Skeletal muscle satellite cell (primary cell): ENCODE measurements around the gene MARVELD2. TPM values are rescaled to one million over a fixed set of nuclear protein-coding genes. Genes with fewer than 3 reads are reported as not detected.
"Not testable (repeated sequence)": the region's sequence is repeated elsewhere in the genome, so short reads cannot be mapped to it uniquely, and the experiment has no call there.

Experiments used
- H3K27me3 ChIP-seq: 2 replicates; pipeline ENCODE4 v1.7.0; 2013; ENCODE audit warnings: low read length; ENCODE audit not compliant: control insufficient read depth, insufficient read depth
- H3K36me3 ChIP-seq: 2 replicates; pipeline ENCODE4 v1.7.0; 2013; ENCODE audit warnings: mild to moderate bottlenecking, control low read depth, low read length; ENCODE audit not compliant: insufficient read depth
- H3K4me1 ChIP-seq: 2 replicates; pipeline ENCODE4 v1.7.0; 2013; ENCODE audit warnings: low read length; ENCODE audit not compliant: control insufficient read depth, insufficient read depth
- H3K4me2 ChIP-seq: 2 replicates; pipeline ENCODE4 v1.7.0; 2013; ENCODE audit warnings: mild to moderate bottlenecking, low read length
- H3K4me3 ChIP-seq: 2 replicates; pipeline ENCODE4 v1.7.0; 2013; ENCODE audit warnings: low read length
- H3K9ac ChIP-seq: 2 replicates; pipeline ENCODE4 v1.7.0; 2013; ENCODE audit warnings: mild to moderate bottlenecking, low read depth, low read length, moderate library complexity
- H3K9me3 ChIP-seq: replicated peaks from 2 replicates; pipeline ENCODE4 v1.7.0; 2013; ENCODE audit warnings: mild to moderate bottlenecking, control low read depth, low read length
- total RNA-seq: library from RNA; depleted of rRNA; stranded (reverse); fragments of >200 nt; gene quantifications from 2 replicates; pipeline ENCODE4 v1.2.3, GENCODE V29; 2012; rRNA removed

MARVELD2 gene, protein sequence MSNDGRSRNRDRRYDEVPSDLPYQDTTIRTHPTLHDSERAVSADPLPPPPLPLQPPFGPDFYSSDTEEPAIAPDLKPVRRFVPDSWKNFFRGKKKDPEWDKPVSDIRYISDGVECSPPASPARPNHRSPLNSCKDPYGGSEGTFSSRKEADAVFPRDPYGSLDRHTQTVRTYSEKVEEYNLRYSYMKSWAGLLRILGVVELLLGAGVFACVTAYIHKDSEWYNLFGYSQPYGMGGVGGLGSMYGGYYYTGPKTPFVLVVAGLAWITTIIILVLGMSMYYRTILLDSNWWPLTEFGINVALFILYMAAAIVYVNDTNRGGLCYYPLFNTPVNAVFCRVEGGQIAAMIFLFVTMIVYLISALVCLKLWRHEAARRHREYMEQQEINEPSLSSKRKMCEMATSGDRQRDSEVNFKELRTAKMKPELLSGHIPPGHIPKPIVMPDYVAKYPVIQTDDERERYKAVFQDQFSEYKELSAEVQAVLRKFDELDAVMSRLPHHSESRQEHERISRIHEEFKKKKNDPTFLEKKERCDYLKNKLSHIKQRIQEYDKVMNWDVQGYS
- total RNA-seq: 0.25 and 0.44 TPM in 2 replicates

DNA sequence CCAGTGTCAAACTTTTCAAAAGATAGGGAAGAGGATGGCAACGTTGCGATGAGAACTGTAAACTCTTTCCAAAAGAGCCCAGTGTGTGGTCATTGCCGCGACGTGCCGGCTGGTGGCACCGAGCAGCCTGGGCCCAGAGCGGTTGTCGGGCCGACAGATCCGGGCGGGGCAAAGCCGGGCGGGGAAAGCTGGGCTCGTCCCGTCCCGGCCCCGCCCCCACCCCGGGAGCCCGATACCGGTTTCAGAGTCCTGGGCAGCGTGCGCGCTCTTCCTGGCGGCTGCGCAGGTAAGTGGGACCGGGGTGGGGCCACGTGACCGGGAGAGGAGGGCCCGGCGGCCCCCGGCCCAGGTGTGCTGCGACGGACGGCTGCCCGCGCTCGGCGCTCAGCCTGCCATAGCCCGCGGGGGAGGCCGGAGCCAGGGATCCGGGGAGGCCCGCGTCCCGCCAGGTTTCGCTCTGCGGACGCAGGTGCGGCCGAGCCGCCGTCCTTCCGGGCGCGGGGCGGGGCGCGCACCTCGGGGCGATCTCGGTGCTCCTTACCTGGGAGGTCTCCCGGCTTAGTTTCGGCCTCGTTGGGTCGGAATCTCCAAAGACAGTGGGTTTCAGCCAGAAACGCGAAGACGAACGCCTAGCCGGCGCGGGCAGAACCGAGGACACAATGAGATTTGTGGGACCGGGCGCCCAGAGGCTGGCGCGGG is at the start of gene MARVELD2:
MARVELD2 (plus strand) TSS at position 232 of the 699 bp plus-strand sequence. CDS start 4,270 bp downstream, outside the sequence.
- no peak within 1 kb of the TSS for H3K4me2 ChIP-seq
- H3K27me3 ChIP-seq: no peaks in the 10 kb centered on the region
- H3K9me3 ChIP-seq: no peaks in the 10 kb centered on the region
- H3K4me1 ChIP-seq: no peaks in the 10 kb centered on the region
- peaks cover 18% of the 10 kb centered on the region for H3K36me3 ChIP-seq
- no peak within 1 kb of the TSS for H3K4me3 ChIP-seq
- no peak within 1 kb of the TSS for H3K9ac ChIP-seq

DNA sequence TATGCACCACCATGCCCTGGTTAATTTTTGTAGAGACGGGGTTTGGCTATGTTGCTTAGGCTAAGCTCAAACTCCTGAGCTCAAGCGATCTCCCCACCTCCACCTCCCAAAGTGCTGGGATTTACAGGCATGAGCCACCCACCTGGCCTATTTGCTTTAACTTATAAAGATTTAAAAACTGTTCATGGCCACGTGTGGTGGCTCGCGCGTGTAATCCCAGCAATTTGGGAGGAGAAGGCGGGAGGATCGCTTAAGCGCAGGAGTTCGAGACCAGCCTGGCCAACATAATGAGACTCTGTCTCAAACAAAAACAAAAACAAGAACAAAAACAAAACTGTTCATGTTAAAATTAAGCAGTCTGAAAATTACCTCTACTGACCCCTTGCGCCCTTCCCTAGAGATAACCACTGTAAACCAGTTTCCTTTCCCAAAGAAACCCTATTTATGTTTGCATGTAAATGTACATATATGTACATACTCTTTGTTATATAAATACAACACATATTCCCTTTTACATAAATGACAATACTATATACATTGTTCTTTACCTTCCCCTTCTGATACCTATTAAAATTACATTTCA is 47.1 kb upstream of the MARVELD2 start:
- H3K4me3 ChIP-seq: peak overlapping the region; percentile 79
- H3K4me1 ChIP-seq: peaks cover 18% of the 10 kb centered on the region
- H3K9me3 ChIP-seq: no peaks in the 10 kb centered on the region
- peak overlapping the region; percentile 93 for H3K9ac ChIP-seq
- H3K27me3 ChIP-seq: no peaks in the 10 kb centered on the region
- H3K4me2 ChIP-seq: peak overlapping the region; percentile 83
- peaks cover 25% of the 10 kb centered on the region for H3K36me3 ChIP-seq

DNA sequence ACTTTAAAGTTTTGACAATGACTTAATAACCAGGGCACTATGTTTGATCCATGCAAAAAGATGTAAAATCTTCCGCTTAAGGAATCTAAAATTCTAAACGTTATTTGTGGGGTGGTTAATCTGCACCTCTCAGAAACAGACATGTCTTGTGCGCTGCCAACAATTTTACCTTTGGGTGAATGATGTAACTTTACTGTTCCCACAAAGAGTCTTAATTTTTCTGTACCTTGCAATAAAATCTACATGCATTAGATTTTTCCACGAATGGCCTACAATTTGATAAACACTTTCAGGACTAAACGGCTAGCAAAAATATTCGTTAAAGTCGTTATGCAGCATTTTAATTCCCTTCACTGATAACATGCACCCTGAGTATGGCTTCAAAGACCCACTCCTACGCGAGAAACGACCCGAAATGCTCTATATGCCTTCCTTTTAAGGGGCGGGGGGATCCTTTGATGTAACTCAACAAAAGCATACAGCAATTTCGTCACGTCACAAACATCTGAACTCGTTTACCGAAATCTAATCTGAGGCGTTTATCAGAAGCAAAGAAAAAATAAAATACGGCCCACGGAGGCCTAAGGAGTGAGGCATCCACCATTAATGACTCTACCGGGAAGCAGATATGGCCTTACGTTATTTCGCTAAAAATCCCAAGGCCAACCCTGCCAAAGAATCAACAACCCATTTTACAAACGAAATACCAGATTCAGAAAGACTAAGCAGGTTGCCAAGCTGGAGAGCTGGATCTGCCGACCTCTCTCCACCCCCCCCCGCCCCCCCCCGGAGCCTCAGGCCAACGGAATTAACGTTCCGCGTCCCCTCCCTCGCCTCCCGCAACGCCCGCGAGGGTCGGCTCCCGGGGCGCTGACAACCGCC is 46.2 kb upstream of the MARVELD2 start:
- H3K27me3 ChIP-seq: no peaks in the 10 kb centered on the region
- H3K36me3 ChIP-seq: peaks cover 26% of the 10 kb centered on the region
- H3K9ac ChIP-seq: peak overlapping the region; percentile 93
- peak overlapping the region; percentile 83 for H3K4me2 ChIP-seq
- H3K4me3 ChIP-seq: peak overlapping the region; percentile 79
- H3K9me3 ChIP-seq: no peaks in the 10 kb centered on the region
- H3K4me1 ChIP-seq: peaks cover 18% of the 10 kb centered on the region

DNA sequence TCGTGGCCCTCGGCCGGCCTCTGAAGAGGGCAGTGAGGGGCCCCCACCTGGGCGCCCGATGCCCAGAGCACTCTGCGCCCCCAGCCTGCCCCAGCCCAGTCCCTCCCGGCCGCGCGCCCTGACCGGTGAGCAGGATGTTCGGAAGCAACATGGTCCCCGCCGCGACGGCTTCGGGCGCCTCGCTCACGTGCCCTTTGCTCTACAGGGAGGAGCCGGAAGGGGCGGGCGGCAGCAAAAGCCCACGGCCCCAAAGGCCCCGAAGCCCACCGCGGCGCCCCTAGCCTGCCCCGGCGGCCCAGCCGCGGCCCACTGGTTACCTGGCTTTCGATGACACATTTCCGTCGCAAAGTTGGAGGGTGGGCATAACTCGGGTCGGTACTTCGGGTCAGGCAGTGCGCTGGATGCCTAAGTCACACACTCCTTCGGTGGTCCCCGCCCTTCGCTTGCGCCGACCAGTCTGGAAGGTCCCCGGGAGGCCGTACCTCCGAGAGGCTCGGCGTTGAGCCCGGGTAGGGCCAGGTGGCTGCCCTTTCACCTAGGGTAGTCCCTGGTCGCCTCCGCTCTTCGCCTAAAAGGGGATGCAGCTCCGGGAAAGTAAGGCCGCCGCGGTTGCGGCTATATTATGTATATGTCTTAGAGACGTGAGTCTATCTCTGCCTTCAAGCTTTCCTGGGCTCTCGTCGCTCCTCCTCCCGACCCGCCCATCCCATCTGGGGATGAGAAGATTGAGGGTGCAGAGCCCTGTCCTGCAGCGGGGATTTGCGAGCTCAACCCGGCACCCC is 45.4 kb upstream of the MARVELD2 start, which contains the start of the genes AK6, RAD17 and TAF9:
AK6 (minus strand) TSS at position 181 of the 782 bp plus-strand sequence; CDS start at position 151, 30 bp downstream.
RAD17 (plus strand) TSS at position 479 of the 782 bp plus-strand sequence. CDS start 2,391 bp downstream, outside the sequence.
TAF9 (minus strand) TSS at position 181 of the 782 bp plus-strand sequence. CDS start 3,783 bp downstream, outside the sequence.
- Histone ChIP-seq H3K9me3 (no peaks in the 10 kb centered on the region), H3K4me3 (peak within 1 kb of the TSS; percentile 79), H3K36me3 (peaks cover 27% of the 10 kb centered on the region), H3K9ac (peak within 1 kb of the TSS; percentile 93), H3K4me1 (peaks cover 18% of the 10 kb centered on the region), H3K4me2 (peak within 1 kb of the TSS; percentile 83), H3K27me3 (no peaks in the 10 kb centered on the region)

DNA sequence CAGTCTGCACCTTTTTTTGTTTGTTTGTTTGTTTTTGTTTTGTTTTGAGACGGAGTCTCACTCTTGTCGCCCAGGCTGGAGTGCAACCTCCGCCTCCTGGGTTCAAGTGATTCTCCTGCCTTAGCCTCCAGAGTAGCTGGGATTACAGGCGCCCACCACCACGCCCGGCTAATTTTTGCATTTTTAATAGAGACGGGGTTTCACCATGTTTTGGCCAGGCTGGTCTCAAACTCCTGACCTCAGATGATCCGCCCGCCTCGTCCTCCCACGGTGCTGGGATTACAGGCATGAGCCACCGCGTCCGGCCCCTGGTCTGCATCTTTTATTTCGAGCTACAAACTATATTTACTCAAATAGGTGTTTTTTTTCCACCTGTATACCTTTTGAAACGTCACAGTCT is 44.6 kb upstream of the MARVELD2 start:
- H3K4me3 ChIP-seq: peak overlapping the region; percentile 79
- peak overlapping the region; percentile 93 for H3K9ac ChIP-seq
- peaks cover 24% of the 10 kb centered on the region for H3K36me3 ChIP-seq
- peak overlapping the region; percentile 83 for H3K4me2 ChIP-seq
- peaks cover 18% of the 10 kb centered on the region for H3K4me1 ChIP-seq
- not testable (repeated sequence) for H3K27me3 ChIP-seq, H3K9me3 ChIP-seq

DNA sequence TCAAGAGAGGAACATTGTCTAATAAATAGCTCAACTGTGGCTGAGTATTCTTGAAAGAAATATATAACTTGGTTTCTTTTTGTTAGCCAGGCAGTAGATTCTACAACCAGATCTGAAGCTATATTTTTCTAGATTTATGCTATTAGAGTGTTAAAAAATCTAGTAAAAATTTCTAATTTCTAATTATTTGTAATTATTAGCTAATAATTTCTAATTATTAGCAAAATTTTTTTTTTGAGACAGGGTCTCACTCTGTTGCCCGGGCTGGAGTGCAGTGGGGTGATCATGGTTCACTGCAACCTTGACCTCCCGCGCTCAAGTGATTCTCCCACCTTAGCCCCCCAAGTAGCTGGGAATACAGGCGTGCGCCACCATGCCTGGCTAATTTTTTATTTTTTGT is 42.5 kb upstream of the MARVELD2 start:
- H3K4me1 ChIP-seq: peaks cover 17% of the 10 kb centered on the region
- no peaks in the 10 kb centered on the region for H3K27me3 ChIP-seq
- no peak overlapping the region for H3K4me3 ChIP-seq
- peaks cover 28% of the 10 kb centered on the region for H3K36me3 ChIP-seq
- no peak overlapping the region for H3K4me2 ChIP-seq
- no peaks in the 10 kb centered on the region for H3K9me3 ChIP-seq
- no peak overlapping the region for H3K9ac ChIP-seq

DNA sequence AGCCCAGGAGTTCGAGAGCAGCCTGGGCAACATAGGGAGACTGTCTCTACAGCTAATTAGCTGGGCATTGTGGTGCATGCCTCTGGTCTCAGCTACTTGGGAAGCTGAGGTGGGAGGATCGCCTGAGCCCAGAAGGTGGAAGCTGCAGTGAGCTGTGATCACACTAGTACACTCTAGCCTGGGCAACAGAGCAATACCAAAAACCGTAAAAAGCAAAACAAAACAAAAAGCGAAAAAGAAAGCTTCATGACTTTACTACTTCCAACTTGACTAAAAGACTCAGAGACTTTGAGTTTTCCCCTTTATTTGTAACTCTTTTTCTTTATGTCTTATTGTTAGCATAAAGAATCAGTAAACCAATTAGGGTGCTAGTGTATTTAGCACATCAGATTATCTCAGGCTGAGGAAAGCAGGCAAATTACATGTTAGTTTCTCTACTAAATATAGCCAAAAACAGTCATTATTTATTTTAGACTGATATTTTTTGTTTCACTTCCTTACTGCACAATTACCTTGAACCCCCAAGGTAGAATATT is 39.9 kb upstream of the MARVELD2 start:
- peaks cover 34% of the 10 kb centered on the region for H3K36me3 ChIP-seq
- H3K4me3 ChIP-seq: no peak overlapping the region
- no peak overlapping the region for H3K9ac ChIP-seq
- H3K27me3 ChIP-seq: no peaks in the 10 kb centered on the region
- peaks cover 13% of the 10 kb centered on the region for H3K4me1 ChIP-seq
- H3K4me2 ChIP-seq: no peak overlapping the region
- H3K9me3 ChIP-seq: no peaks in the 10 kb centered on the region

DNA sequence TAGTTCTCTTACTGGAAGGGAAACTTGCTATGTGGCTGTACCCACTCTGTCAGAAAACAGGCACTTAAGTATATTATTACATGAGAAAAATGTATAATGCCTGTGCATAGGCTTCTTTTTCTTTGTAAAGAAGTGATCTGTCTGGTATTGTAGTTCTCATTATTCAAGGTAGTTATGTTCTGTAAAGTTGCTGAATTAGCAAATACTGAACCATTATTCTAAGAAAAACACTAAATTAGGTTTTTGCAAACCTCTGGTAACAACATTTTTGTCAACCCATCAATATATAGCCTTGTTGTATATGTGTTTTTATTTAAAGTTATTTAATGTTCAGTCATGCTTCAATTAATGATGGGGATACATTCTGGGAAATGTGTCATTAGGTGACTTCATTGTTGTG is 36.5 kb upstream of the MARVELD2 start:
- H3K27me3 ChIP-seq: no peaks in the 10 kb centered on the region
- H3K9ac ChIP-seq: no peak overlapping the region
- no peak overlapping the region for H3K4me2 ChIP-seq
- H3K9me3 ChIP-seq: no peaks in the 10 kb centered on the region
- H3K4me1 ChIP-seq: no peaks in the 10 kb centered on the region
- no peak overlapping the region for H3K4me3 ChIP-seq
- peaks cover 45% of the 10 kb centered on the region for H3K36me3 ChIP-seq

DNA sequence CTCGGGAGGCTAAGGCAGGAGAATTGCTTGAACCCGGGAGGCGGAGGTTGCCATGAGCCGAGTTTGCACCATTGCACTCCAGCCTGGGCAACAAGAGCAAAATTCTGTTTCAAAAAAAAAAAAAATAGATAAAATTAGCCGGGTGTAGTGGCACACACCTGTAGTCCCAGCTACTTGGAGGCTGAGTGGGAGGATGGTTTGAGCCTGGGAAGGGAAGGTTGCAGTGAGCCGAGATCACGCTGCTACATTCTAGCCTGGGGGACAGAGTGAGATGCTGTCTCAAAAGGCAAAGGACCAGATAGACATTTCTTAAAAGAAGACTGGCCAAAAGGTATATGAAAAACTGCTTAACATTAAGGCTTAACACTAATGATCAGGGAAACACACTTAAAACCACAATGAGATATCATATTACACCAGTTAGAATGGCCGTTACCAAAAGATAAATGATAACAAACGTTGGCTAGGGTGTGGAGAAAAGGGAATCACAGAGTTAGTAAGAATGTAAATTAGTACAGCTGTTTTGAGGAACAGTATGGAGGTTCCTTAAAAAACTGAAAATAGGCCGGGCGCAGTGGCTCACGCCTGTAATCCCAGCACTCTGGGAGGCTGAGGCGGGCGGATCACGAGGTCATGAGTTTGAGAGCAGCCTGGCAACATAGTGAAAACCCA is 10.1 kb upstream of the MARVELD2 start:
- Histone ChIP-seq H3K4me1 (no peaks in the 10 kb centered on the region), H3K4me3 (no peak overlapping the region), H3K4me2 (no peak overlapping the region), H3K27me3 (no peaks in the 10 kb centered on the region), H3K9me3 (no peaks in the 10 kb centered on the region), H3K9ac (no peak overlapping the region), H3K36me3 (peaks cover 33% of the 10 kb centered on the region)
